Kidney (tissue), 14 donors: ENCODE data around the gene OR10AD1. TPM values are rescaled to one million over a fixed set of nuclear protein-coding genes. Genes with fewer than 3 reads are reported as not detected.

ENCODE experiments used
- DNase-seq, 5 donors: peaks; one replicate each; pipeline ENCODE4 v3.0.0-alpha.2; 2013 to 2020
- FAIRE-seq: peaks from 2 replicates; lab custom pipeline; 2012; peaks lifted over from hg19 to GRCh38; lab: Jason Lieb, UNC
- H3K27ac ChIP-seq, 2 donors: one replicate each; pipeline ENCODE4 v1.7.0; 2013; ENCODE audit warnings: low read depth in 2 of 2, low read length in 2 of 2, inconsistent platforms in 1 of 2
- H3K27me3 ChIP-seq: one replicate; pipeline ENCODE4 v1.7.1; 2013; ENCODE audit warnings: low read length, inconsistent platforms; ENCODE audit not compliant: control insufficient read depth, insufficient read depth
- H3K36me3 ChIP-seq, 3 donors: one replicate each; pipeline versions ENCODE4 v1.7.0 to v1.7.1; 2013; ENCODE audit warnings: low read length in 3 of 3, control low read depth in 1 of 3, inconsistent platforms in 1 of 3; ENCODE audit not compliant: insufficient read depth in 3 of 3, control insufficient read depth in 2 of 3
- H3K4me1 ChIP-seq, 3 donors: one replicate each; pipeline versions ENCODE4 v1.7.0 to v1.7.1; 2013; ENCODE audit warnings: low read length in 3 of 3, inconsistent platforms in 1 of 3, low read depth in 1 of 3; ENCODE audit not compliant: control insufficient read depth in 2 of 3, insufficient read depth in 2 of 3
- H3K4me3 ChIP-seq, 3 donors: one replicate each; pipeline versions ENCODE4 v1.7.0 to v1.8.1; 2013; ENCODE audit warnings: low read length in 3 of 3, control low read depth in 1 of 3, inconsistent platforms in 1 of 3
- H3K9ac ChIP-seq, 3 donors: one replicate each; pipeline versions ENCODE4 v1.7.0 to v1.7.1; 2013; ENCODE audit warnings: low read length in 3 of 3, control low read depth in 1 of 3, inconsistent platforms in 1 of 3
- H3K9me3 ChIP-seq, 3 donors: one replicate each; pipeline versions ENCODE4 v1.7.0 to v1.7.1; 2013; ENCODE audit warnings: low read length in 3 of 3, control low read depth in 1 of 3, inconsistent platforms in 1 of 3; ENCODE audit not compliant: control insufficient read depth in 2 of 3, insufficient read depth in 1 of 3
- CTCF ChIP-seq: IDR thresholded peaks from 3 replicates; pipeline ENCODE4 v1.5.1; 2012; ENCODE audit warnings: mild to moderate bottlenecking, moderate library complexity, borderline replicate concordance; ENCODE audit not compliant: insufficient read depth; ENCODE audit errors: extremely low read depth
- intact Hi-C: fragments of 100-400 bp; cut with DNase I; formaldehyde crosslinking; loops from one replicate; pipeline ENCODE4 v1.11.1; 2022
- polyA plus RNA-seq: library from polyadenylated mRNA; stranded (reverse); fragments of 350-450 nt; fragmentation: Illumina TruSeq; extraction: RNeasy Lipid Tissue Mini Kit (QIAGEN cat#74804); gene quantifications from one replicate; pipeline ENCODE4 v1.2.3, GENCODE V29; 2014; ENCODE audit warnings: low read depth, low replicate concordance; ENCODE audit not compliant: insufficient read depth
- total RNA-seq: library from RNA; stranded (reverse); fragmentation: NEBNext Ultra II Directional; extraction: Animal tissue kit (Norgen Biotek cat#: 25700); gene quantifications from one replicate; pipeline ENCODE4 v1.2.1, GENCODE V29; 2021
- donor health status: control.
- donor health status: control.
- donor health status: control.
- donor health status: control.
- donor health status: control.
- donor health status: DM: yes; HTN: yes; CAD: no.
- donor health status: Normal renal cell carcinoma (clear cell type).

The OR10AD1 gene
- total and polyA plus RNA-seq, 2 donors from 2014 or later = not detected

- TF ChIP-seq CTCF = no peak
- peaks cover 0 to 13% (median 4%) of the 10 kb centered on the region in 3 donors for H3K4me1 ChIP-seq
- H3K9ac ChIP-seq = no peak overlapping the region
- no peak overlapping the region for H3K27ac ChIP-seq
- H3K27me3 ChIP-seq = peaks cover 13% of the 10 kb centered on the region
- DNase-seq (no peak), FAIRE-seq (no peak)
- no peaks in the 10 kb centered on the region for H3K9me3 ChIP-seq
- H3K4me3 ChIP-seq = no peak overlapping the region
- H3K36me3 ChIP-seq = no peaks in the 10 kb centered on the region
- intact Hi-C loops = no loop called here
These were observed 22.7 kb downstream of the OR10AD1 start for GRCh38 chr12:48180424-48180823.

- H3K27me3 ChIP-seq = peaks cover 13% of the 10 kb centered on the region
- H3K4me3 ChIP-seq = no peak overlapping the region
- peaks cover 0 to 13% (median 4%) of the 10 kb centered on the region in 3 donors for H3K4me1 ChIP-seq
- H3K36me3 ChIP-seq = no peaks in the 10 kb centered on the region
- no peak for TF ChIP-seq CTCF
- intact Hi-C loops = no loop called here
- H3K27ac ChIP-seq = no peak overlapping the region
- H3K9me3 ChIP-seq = no peaks in the 10 kb centered on the region
- FAIRE-seq (no peak), DNase-seq (no peak)
- H3K9ac ChIP-seq = no peak overlapping the region
These were observed 23.6 kb downstream of the OR10AD1 start for GRCh38 chr12:48179466-48179865.

GRCh38 chr12:48177982-48178381 lies 25.1 kb downstream of the OR10AD1 start:
- no peak for TF ChIP-seq CTCF
- Histone ChIP-seq H3K4me1 (peaks cover 0 to 5% (median 4%) of the 10 kb centered on the region in 3 donors), H3K9me3 (no peaks in the 10 kb centered on the region), H3K27ac (no peak overlapping the region), H3K4me3 (no peak overlapping the region), H3K9ac (no peak overlapping the region), H3K36me3 (no peaks in the 10 kb centered on the region), H3K27me3 (peaks cover 11% of the 10 kb centered on the region)
- FAIRE-seq = no peak
- no peak for DNase-seq
- intact Hi-C loops = no loop called here

DNA sequence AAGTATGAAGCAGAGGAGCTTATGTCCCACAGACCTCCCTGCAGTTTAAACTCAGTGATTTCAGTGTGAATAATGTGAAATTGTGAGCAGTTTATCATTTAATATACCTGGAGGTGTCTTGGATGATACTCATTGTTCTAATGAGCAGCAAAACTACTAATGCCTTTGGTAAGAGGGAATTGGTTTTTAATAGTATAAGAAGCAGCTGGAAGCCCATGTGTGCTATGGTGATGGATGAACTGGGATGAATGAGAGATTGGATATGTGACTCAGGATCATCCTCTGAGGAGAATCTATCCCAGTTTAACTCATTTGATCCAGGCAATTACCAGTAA lies 26.7 kb downstream of the OR10AD1 start:
- no peak for DNase-seq

More for the DNA sequence above, 26.7 kb downstream of the OR10AD1 start:
- Histone ChIP-seq H3K36me3 (no peaks in the 10 kb centered on the region), H3K4me1 (peaks cover 0 to 4% (median 0%) of the 10 kb centered on the region in 3 donors), H3K9me3 (no peaks in the 10 kb centered on the region), H3K27ac (no peak overlapping the region), H3K9ac (no peak overlapping the region), H3K27me3 (no peaks in the 10 kb centered on the region), H3K4me3 (no peak overlapping the region)
- no peak for TF ChIP-seq CTCF
- intact Hi-C loops = no loop called here
- no peak for FAIRE-seq
